Dedifferentiated amniotic fluid mesenchymal stem cell (primary cell): ENCODE data around the gene NKTR.
"Not testable (repeated sequence)": the region's sequence is repeated elsewhere in the genome, so short reads cannot be mapped to it uniquely, and the experiment has no call there.

Experiments
- DNase-seq: peaks from one replicate; pipeline ENCODE4 v3.0.0-alpha.2; 2016; ENCODE audit errors: extremely low spot score

The NKTR gene

GRCh38 chr3:42595682-42596081 is 4.8 kb upstream of the NKTR start:
- DNase-seq: no peak

- DNase-seq: not testable (repeated sequence)
Measured at GRCh38 chr3:42597098-42597497, 3.4 kb upstream of the NKTR start.

- peak; percentile 73 for DNase-seq
Measured at GRCh38 chr3:42600958-42601675, 631 bp downstream of the NKTR start.

- DNase-seq: no peak
Measured at GRCh38 chr3:42601896-42602581, 1.6 kb downstream of the NKTR start.

- no peak for DNase-seq
Measured at GRCh38 chr3:42602961-42603360, 2.5 kb downstream of the NKTR start.

- DNase-seq: no peak
Measured at GRCh38 chr3:42605546-42606173, 5.2 kb downstream of the NKTR start.

GRCh38 chr3:42608581-42608980 is 8.1 kb downstream of the NKTR start:
- no peak for DNase-seq

- DNase-seq: no peak
Measured at GRCh38 chr3:42610976-42611375, 10.5 kb downstream of the NKTR start.

- no peak for DNase-seq
Measured at GRCh38 chr3:42612217-42612616, 11.7 kb downstream of the NKTR start.

GRCh38 chr3:42612928-42613327 is 12.4 kb downstream of the NKTR start:
- no peak for DNase-seq

GRCh38 chr3:42613462-42613861 is 13.0 kb downstream of the NKTR start:
- no peak for DNase-seq

GRCh38 chr3:42631620-42632019 is 31.1 kb downstream of the NKTR start:
- no peak for DNase-seq

GRCh38 chr3:42632146-42632545 is 31.7 kb downstream of the NKTR start:
- no peak for DNase-seq

GRCh38 chr3:42633544-42633943 is 33.1 kb downstream of the NKTR start:
- no peak for DNase-seq

- no peak for DNase-seq
Measured at GRCh38 chr3:42635111-42635510, 34.6 kb downstream of the NKTR start.

- DNase-seq: no peak
Measured at GRCh38 chr3:42637001-42637400, 36.5 kb downstream of the NKTR start.

- DNase-seq: no peak
Measured at GRCh38 chr3:42638339-42638842, 37.9 kb downstream of the NKTR start.

GRCh38 chr3:42639192-42639591 is 38.7 kb downstream of the NKTR start:
- no peak for DNase-seq

GRCh38 chr3:42640129-42640528 is 39.6 kb downstream of the NKTR start:
- DNase-seq: no peak

GRCh38 chr3:42640771-42641370 is 40.4 kb downstream of the NKTR start:
- no peak for DNase-seq

- DNase-seq: no peak
Measured at GRCh38 chr3:42647821-42648459, 47.5 kb downstream of the NKTR start.

- DNase-seq: no peak
Measured at GRCh38 chr3:42649006-42649405, 48.5 kb downstream of the NKTR start.
